HG02884 (cell line): ENCODE measurements around the gene SLC25A45.

Source experiments
- ATAC-seq: cut with Tn5 transposase; IDR thresholded peaks from one replicate; pipeline ENCODE4 v1.9.1; 2021; ENCODE audit warnings: mild to moderate bottlenecking, moderate library complexity; ENCODE audit not compliant: unreplicated experiment

Gene SLC25A45

DNA sequence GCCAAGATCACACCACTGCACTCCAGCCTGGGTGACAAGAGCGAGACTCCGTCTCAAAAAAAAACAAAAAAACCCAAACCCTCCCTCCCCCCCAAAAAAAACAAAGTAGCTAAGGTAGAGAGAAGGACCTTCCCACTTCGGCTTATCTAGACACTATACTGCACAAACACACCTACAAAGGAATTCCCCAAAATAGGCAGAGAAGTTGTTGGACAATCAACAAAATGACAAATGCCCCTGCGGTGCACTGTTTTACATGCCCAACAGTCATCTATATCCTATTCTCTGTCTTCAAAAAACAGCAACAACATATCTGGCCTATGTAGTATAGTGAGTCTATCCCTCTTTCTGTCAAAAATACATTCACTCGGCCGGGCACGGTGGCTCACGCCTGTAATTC is 55.4 kb downstream of the SLC25A45 start:
- ATAC-seq: no peak

DNA sequence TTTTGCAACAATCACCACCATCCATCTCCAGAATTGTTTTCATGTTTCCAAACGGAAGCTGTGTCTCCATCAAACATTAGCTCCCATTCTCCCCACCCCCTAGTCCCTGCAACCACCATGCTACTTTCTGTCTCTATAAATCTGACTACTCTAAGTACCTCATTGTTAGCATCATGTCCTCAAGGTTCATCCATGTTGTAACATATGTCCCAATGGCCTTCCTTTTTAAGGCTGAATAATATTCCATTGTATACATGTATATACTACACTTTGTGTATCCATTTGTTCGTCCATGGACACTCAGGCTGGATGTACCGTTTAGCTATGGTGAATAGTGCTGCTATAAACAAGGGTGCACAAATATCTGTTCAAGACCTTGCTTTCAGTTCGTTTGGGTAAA is 57.0 kb downstream of the SLC25A45 start:
- ATAC-seq: no peak
